Mesothelial cell of epicardium (in vitro differentiated cells): ENCODE measurements around the gene MRPL49. TPM values are rescaled to one million over a fixed set of nuclear protein-coding genes. Genes with fewer than 3 reads are reported as not detected.

Source experiments
- DNase-seq, 2 experiments: peaks; one replicate each; pipeline ENCODE4 v3.0.0; 2021; ENCODE audit warnings: low spot score in 2 of 2; ENCODE audit not compliant: unreplicated experiment in 2 of 2
- H3K27ac Mint-ChIP-seq: 2 replicates; pipeline ENCODE4 v1.8.0; 2021; ENCODE audit warnings: mixed read lengths
- H3K27me3 Mint-ChIP-seq: 2 replicates; pipeline ENCODE4 v1.8.0; 2021; ENCODE audit warnings: low read depth, mixed read lengths
- H3K36me3 Mint-ChIP-seq: 2 replicates; pipeline ENCODE4 v1.8.0; 2021; ENCODE audit warnings: mixed read lengths
- H3K4me1 Mint-ChIP-seq: 2 replicates; pipeline ENCODE4 v1.8.0; 2021; ENCODE audit warnings: mixed read lengths
- H3K4me3 Mint-ChIP-seq: 2 replicates; pipeline ENCODE4 v1.8.0; 2021; ENCODE audit warnings: mild to moderate bottlenecking, moderate library complexity, mixed read lengths
- H3K9me3 Mint-ChIP-seq: 2 replicates; pipeline ENCODE4 v1.8.0; 2021; ENCODE audit warnings: mixed read lengths
- CTCF ChIP-seq: fragments of 200-600 bp; sonication (generic); IDR thresholded peaks from one replicate; pipeline ENCODE4 v1.5.0; 2021; ENCODE audit warnings: antibody characterized with exemption; ENCODE audit not compliant: unreplicated experiment
- total RNA-seq: library from RNA; stranded (reverse); gene quantifications from 3 replicates; pipeline ENCODE4 v1.2.1, GENCODE V29; 2021

MRPL49 gene
- total RNA-seq, 1 donor from 2014 or later: 41.3 TPM

DNA sequence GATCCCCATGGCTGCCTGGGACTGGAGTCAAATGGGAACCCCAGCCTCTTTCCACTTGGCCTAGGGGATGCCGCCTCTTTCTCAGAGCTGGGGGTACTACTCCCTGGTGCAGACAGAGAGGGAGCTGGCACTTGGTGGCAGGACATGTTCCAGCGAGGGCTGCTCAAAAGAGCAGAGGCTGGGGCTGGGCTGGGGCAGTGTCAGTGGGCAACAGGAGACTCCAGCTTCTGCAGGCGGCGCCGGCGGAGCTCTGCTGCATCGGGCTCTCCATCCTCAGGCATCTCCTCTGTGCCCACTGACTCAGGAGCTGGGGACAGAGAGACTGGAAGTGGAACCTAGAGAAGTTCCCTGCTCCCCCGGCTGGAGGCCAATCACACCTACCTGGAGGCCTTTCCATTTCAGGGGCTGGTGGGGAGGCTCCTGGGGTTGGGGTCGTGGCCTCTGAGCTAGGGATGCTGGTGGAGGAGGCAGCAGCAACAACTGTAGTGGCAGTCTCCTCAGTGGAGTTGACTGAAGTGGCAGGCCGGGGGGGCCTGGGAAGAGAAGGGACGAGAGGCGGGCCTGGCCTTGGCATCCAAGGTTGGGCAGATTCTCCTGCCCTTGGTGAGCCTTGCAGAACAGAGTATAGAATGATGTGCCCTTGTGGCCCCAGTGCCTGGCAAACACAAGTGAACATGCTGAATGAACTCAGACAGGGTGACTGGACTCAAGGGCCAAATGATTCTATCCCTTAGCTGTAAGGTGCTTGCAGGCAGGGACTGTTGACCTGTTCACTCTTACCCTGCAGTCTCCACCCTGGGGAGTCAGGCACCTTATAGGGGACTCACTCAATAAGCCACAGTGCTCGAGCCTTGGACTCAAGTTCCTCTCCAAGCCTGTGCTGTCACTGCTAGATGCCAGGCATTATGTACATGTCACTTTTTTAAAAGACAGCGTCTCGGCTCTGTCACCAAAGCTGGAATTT lies 6.3 kb downstream of the MRPL49 start:
- TF ChIP-seq CTCF: no peak
- no peak overlapping the region for H3K4me3 Mint-ChIP-seq
- H3K4me1 Mint-ChIP-seq: peaks cover 14% of the 10 kb centered on the region
- no peaks in the 10 kb centered on the region for H3K9me3 Mint-ChIP-seq
- H3K27me3 Mint-ChIP-seq: no peaks in the 10 kb centered on the region
- peaks cover 9% of the 10 kb centered on the region for H3K36me3 Mint-ChIP-seq
- H3K27ac Mint-ChIP-seq: no peak overlapping the region
- DNase-seq: no peak

GRCh38 chr11:65129649-65130441 lies 7.7 kb downstream of the MRPL49 start:
- Mint-ChIP-seq H3K4me3 (no peak overlapping the region), H3K36me3 (peaks cover 7% of the 10 kb centered on the region), H3K4me1 (peaks cover 15% of the 10 kb centered on the region), H3K9me3 (no peaks in the 10 kb centered on the region), H3K27me3 (no peaks in the 10 kb centered on the region), H3K27ac (no peak overlapping the region)
- no peak for DNase-seq
- no peak for TF ChIP-seq CTCF

GRCh38 chr11:65130631-65131416 lies 8.7 kb downstream of the MRPL49 start:
- no peak for TF ChIP-seq CTCF
- Mint-ChIP-seq H3K27me3 (no peaks in the 10 kb centered on the region), H3K4me3 (no peak overlapping the region), H3K4me1 (peaks cover 22% of the 10 kb centered on the region), H3K27ac (no peak overlapping the region), H3K9me3 (no peaks in the 10 kb centered on the region), H3K36me3 (peaks cover 7% of the 10 kb centered on the region)
- no peak for DNase-seq

DNA sequence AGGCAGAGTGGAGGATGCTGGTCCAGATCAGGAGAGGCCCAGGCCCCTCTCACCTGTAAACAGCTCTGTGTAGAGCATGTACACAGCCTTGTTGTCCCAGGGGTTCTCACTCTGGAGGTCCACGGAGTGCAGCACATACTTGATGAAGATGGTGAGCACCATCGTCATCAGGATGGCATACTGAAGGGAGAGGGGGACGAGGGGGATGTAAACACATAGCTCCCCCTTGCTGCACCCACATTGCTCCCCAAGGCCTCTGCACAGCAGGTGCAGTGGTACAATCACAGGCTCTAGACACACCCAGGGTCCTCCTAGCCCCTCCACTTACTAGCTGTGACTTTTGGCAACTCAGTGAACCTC lies 9.3 kb downstream of the MRPL49 start:
- no peak for TF ChIP-seq CTCF
- no peak overlapping the region for H3K27ac Mint-ChIP-seq
- no peaks in the 10 kb centered on the region for H3K27me3 Mint-ChIP-seq
- H3K36me3 Mint-ChIP-seq: peaks cover 7% of the 10 kb centered on the region
- H3K9me3 Mint-ChIP-seq: no peaks in the 10 kb centered on the region
- no peak for DNase-seq
- no peak overlapping the region for H3K4me3 Mint-ChIP-seq
- peaks cover 27% of the 10 kb centered on the region for H3K4me1 Mint-ChIP-seq

DNA sequence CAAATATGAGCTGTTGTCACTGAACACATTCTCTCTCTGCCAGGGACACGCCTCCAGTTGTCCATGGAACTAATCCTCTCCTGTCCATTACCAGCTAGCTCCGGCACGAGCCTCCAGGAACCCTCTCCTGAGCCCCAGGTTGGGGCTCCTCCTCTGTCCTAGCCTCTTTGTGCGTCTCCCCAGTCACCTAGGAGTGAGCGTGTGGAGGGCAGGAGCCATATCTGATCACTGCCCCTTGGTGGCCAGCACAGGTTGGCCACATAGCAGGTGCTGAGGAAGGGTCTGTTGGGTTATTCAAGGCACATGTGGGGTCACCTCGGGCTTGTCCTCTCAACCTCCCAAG lies 9.7 kb downstream of the MRPL49 start:
- Mint-ChIP-seq H3K9me3 (no peaks in the 10 kb centered on the region), H3K27ac (no peak overlapping the region), H3K27me3 (no peaks in the 10 kb centered on the region), H3K36me3 (peaks cover 6% of the 10 kb centered on the region), H3K4me3 (peak overlapping the region; percentile 6), H3K4me1 (peaks cover 30% of the 10 kb centered on the region)
- no peak for DNase-seq
- TF ChIP-seq CTCF: no peak
